Activated CD8-positive, alpha-beta memory T cell treated with anti-CD3 and anti-CD28 coated beads, Interleukin-2, amount 50 U/mL, for 24 hours (primary cell): Measurements from ENCODE around the gene TNFRSF12A.

Experiments used
- DNase-seq: peaks from one replicate; pipeline ENCODE4 v3.0.0-alpha.2; 2020; ENCODE audit errors: extremely low read depth

Gene TNFRSF12A

GRCh38 chr16:3020247-3020603 is at the start of gene TNFRSF12A:
Gene TNFRSF12A (plus strand): TSS chr16:3020368. CDS start chr16:3020398, 30 bp downstream.
- no peak for DNase-seq

- DNase-seq = no peak
These were observed 49.6 kb upstream of the TNFRSF12A start for GRCh38 chr16:2970563-2970962.

GRCh38 chr16:2971134-2971984 is 48.8 kb upstream of the TNFRSF12A start:
- DNase-seq = no peak

GRCh38 chr16:2971985-2972784 is 48.0 kb upstream of the TNFRSF12A start:
- DNase-seq = no peak

- no peak for DNase-seq
These were observed 47.1 kb upstream of the TNFRSF12A start for GRCh38 chr16:2973093-2973492.

- DNase-seq = no peak
These were observed 46.4 kb upstream of the TNFRSF12A start for GRCh38 chr16:2973605-2974318.

GRCh38 chr16:2974319-2975056 is 45.7 kb upstream of the TNFRSF12A start:
- DNase-seq = no peak

GRCh38 chr16:2975161-2975795 is 44.9 kb upstream of the TNFRSF12A start:
- DNase-seq = no peak

GRCh38 chr16:2976201-2976600 is 44.0 kb upstream of the TNFRSF12A start:
- no peak for DNase-seq

- no peak for DNase-seq
These were observed 43.5 kb upstream of the TNFRSF12A start for GRCh38 chr16:2976673-2977072.

- DNase-seq = no peak
These were observed 42.7 kb upstream of the TNFRSF12A start for GRCh38 chr16:2977440-2977839.

- no peak for DNase-seq
These were observed 40.4 kb upstream of the TNFRSF12A start for GRCh38 chr16:2979669-2980226.

GRCh38 chr16:2980227-2981176 is 39.7 kb upstream of the TNFRSF12A start, which contains the start of gene PKMYT1:
Gene PKMYT1 (minus strand): TSS chr16:2980446. CDS start chr16:2979657, 789 bp downstream.
- DNase-seq = peak; percentile 75

GRCh38 chr16:2981177-2981898 is 38.8 kb upstream of the TNFRSF12A start:
- no peak for DNase-seq

GRCh38 chr16:2981899-2982250 is 38.3 kb upstream of the TNFRSF12A start:
- no peak for DNase-seq

GRCh38 chr16:2982402-2982801 is 37.8 kb upstream of the TNFRSF12A start:
- no peak for DNase-seq

GRCh38 chr16:2983706-2984136 is 36.4 kb upstream of the TNFRSF12A start:
- DNase-seq = no peak

GRCh38 chr16:2985462-2985861 is 34.7 kb upstream of the TNFRSF12A start:
- DNase-seq = no peak

GRCh38 chr16:2985893-2986355 is 34.2 kb upstream of the TNFRSF12A start:
- DNase-seq = no peak
